Stimulated activated CD8-positive, alpha-beta memory T cell treated with anti-CD3 and anti-CD28 coated beads, Interleukin-2, amount 100 ng/mL, for 1 hour (primary cell): ENCODE measurements around the gene GRAMD1C.
"Not testable (repeated sequence)": the region's sequence is repeated elsewhere in the genome, so short reads cannot be mapped to it uniquely, and the experiment has no call there.

Experiments
- DNase-seq, 2 donors: peaks; one replicate each; pipeline ENCODE4 v3.0.0-alpha.2; 2020; ENCODE audit warnings: low read depth in 2 of 2

The GRAMD1C gene

GRCh38 chr3:113838631-113839209, at the start of gene GRAMD1C:
TSS of gene GRAMD1C (plus strand) at chr3:113838788. CDS start at chr3:113838910, 122 bp downstream.
- peak; percentile 65 to 76 for DNase-seq

DNA sequence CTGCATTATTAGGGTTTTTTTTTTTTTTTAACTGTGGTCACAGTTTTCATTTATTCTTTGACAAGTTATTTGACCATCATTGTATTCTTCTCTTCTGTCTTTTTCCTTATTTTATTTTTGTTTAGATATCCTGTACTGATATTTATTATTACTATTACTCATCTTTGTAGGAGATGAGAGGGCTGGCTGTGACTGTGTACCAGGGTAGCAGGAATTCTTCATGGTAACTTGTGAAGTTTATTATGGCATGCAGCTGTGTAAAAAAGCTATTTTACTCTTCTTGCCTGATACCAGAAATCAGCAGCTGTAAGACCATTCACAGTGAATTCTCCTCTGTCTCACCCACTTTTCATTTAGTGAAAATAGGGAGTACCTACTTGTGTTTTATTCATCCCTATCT, 47.2 kb upstream of the GRAMD1C start:
- DNase-seq, result no peak

DNA sequence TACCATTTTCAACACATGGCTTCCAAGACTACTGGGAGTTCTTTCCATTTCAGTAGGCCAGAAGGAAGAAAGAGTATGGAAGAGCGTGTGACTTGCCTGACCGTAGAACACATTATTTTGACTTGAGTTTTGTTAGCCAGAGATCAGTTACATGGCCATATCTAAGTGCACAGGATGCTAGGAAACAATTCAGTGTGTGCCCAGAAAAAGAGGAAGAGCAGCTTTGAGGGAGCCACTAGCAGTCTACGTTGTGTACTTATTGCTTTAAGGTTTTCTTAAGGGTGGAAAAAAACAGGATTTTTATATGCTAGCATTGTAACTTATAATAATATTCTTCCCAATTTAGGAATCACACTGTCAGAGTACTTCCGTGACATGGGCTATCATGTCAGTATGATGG, 44.1 kb upstream of the GRAMD1C start:
- DNase-seq, result no peak

DNA sequence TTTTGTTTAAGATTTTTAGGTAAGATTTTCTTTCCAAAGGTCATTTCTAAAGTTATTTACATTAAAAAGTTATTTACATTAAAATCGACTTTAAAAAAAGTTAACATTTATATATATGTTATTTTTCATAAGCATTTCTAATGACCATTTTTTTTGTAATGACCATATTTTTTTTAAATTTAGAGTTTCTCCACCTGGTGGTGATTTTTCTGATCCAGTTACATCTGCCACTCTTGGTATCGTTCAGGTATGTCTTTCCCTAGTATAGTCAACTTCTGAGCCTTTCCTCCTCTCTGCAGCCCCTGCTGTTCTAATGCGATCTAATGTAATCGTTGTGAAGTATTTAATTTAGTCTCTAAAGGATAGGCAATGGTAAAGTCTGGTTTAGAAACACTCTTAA, 42.9 kb upstream of the GRAMD1C start:
- no peak for DNase-seq

DNA sequence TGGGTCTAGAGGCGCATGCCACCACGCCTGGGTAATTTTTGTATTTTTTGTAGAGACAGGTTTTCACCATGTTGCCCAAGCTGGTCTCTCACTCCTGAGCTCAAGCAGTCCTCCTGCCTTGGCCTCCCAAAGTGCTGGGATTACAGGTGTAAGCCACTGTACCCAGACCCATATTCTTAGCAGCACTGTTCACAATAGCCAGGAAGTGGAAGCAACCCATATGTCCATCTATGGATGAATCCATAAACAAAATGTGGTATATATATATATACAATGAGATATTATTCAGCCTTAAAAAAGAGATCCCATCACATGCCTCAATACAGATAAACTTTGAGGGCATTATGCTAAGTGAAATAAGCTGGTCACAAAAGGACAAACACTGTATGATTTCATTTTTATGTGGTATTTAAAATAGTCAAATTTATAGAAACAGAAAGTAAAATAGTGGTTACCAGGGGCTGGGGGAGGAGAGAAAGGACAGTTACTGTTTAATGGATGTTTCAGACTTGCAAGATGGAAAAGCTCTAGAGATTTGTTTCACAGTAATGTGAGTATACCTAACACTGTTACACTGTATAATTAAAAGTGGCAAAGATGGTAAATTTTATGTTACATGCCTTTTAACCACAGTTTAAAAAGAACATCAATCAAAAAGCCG, 35.7 kb upstream of the GRAMD1C start:
- DNase-seq, result no peak

- DNase-seq, result no peak
Measured at GRCh38 chr3:113804661-113805060, 33.9 kb upstream of the GRAMD1C start.

GRCh38 chr3:113805249-113805648, 33.3 kb upstream of the GRAMD1C start:
- DNase-seq, result no peak

DNA sequence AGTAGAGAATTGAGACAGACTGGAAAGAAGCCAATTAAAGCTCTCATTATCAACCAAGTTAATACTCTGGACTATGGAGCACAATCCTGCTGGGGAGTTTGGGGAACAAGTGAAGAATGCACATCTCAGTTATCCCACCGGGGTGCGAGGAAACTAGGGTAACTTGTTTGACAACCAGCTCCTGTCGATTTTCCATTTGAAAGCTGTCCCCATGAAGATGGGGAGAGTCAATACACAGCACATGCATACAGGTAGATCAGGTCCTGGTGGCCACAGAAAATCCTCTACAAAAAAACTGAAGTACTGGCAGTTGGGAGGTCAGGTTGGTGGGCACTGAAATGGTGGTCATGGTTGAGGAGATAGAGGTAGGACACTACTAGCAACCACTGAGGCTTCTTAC, 25.7 kb upstream of the GRAMD1C start:
- no peak for DNase-seq

DNA sequence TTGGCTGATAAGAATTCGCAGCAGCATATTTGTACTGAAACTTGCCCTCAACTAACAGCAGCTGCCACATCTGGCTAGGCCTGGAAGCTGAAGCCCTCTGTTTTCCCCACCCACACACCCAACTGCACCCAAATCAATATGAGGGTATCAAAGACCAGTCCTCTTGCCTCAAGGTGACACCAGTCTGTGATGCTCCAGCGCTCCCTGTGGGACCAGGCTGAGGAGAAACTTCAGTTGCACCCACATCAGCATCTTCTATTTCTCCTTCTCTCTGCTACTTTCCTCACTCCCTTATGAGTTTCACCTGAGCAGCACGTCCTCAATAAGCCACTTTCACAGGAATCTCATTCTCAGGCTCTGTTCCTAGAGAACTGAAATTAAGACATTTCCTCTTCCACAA, 18.7 kb upstream of the GRAMD1C start:
- DNase-seq, result no peak

DNA sequence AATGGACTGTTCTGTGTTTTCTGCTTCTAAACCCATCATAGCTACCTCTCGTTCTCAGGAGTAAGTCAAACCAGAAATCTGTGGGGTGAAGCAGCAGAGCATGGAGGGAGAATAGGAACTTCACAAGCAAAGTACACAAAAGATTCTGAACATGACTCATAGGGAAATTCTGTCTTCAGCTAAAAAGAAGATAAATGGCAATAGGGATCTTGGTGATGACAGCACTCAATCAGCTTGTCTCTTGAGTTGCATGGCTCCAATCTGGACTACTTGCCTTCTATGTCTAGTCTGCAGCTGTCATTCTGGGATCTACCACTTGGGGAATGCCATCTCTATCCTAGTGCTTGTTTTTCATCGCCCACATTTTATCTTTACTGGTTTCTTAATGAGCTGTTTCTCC, 13.5 kb upstream of the GRAMD1C start:
- DNase-seq, result no peak

- DNase-seq, result no peak
Measured at GRCh38 chr3:113828600-113828999, 10.0 kb upstream of the GRAMD1C start.

DNA sequence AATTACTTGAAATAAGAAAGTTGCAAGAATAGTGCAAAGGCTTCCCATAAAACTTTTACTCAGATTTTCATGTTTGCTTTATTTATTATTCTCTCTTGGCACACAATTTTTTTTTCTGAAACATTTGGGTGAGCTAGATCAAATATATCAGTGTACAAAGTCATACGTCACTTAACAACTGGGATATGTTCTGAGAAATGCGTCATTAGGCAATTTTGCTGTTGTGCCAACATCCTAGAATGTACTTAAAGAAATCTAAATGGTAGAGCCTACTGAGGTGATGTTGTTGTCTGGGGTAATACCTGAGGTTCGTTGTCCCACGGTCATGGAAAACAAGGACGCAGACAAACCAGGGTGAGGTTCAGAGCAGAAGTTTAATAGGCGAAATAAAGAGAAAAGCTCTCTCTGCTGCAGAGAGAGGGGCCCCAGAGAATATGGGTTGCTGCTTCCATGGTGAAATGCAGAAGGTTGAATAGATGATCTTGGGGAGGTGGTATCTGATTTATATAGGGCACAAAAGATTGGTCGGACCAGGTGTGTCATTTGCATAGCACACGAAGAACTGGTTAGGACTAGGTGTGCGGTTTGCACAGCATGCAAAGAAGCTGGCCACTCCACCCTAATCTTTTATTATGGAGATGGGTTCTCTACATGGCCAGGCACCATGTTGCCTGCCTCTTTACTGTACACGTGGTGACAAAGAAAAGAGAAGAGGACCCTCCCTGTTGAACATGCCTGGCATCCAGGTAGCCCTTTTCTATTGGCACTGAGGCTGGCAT, 8.8 kb upstream of the GRAMD1C start:
- no peak for DNase-seq

DNA sequence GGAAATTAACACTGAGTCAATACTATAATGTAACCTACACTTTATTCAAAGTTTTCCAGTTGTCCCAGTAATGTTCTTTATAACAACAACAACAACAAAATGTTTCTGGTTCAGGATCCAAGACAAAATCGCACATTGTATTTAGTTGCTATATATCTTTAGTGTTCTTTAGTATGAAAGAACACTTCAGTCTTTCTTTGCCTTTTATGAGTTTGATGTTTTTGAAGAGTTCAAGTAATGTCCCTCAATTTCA, 7.6 kb upstream of the GRAMD1C start:
- no peak for DNase-seq

GRCh38 chr3:113832477-113833164, 6.0 kb upstream of the GRAMD1C start:
- DNase-seq, result no peak

- no peak for DNase-seq
Measured at GRCh38 chr3:113834983-113835382, 3.6 kb upstream of the GRAMD1C start.

DNA sequence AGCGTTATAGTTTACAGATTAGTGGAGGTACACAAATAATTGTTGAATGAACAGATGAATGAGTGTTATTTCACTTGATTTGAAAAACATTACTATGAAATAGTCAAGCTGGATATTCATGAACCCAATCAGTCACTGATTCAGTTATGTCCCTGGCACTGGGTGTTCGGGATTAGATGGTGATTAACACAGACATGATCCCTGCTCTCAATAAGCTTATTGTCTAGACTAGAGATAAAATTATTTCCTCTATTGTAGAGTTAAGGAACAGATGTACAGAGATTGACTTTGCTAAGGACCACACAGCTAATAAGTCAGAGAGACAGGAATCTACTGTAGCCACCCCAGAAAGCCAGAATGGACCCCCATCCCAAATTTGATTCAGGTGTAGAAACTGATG, 963 bp downstream of the GRAMD1C start:
- no peak for DNase-seq

DNA sequence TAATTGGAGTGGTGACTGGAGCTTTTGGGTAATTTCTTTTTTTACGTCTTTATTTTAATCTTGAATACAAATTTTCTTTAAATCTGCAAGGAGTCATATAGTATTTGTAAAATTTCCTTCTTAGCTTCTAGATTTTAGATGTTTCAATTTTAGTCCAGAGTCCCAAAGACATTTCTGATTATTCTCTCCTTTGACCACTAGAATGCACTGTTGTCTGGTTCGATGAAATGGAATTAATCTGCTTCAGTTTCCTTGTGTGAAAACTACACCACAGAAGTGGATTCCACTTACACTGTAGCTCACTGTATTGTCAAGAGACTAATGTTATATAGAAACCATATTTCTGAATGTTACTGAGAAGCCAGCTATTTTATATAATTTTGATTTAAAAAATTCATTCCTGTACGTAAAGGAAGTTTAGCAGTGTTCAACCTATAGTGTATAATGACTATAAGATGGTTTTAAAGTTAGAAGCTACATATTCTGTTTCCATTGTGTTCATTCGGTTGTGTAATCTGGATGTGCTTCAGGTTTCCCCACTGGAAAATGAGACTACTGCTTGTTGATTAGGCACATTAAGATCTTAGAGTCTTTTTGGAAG, 6.1 kb downstream of the GRAMD1C start:
- DNase-seq, result no peak

DNA sequence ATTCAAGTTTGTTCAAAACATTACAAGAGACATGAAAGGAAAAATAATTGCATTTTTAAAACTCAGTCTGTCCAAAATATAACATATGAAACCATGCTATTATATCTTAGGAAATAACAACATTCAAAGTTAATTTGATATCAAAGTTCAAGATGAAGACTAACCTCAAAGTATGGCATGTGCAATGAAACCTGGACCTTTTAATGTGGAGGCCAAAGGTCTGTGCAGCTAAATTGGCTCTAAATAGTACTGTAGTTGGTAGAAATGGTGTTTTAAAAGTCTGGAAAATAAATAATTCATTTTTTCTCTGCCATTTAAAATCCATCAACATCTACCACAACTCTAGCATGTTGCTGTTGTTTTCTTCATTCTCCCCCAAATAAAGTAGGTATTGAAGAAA, 8.7 kb downstream of the GRAMD1C start:
- no peak for DNase-seq

- DNase-seq, result no peak
Measured at GRCh38 chr3:113847664-113848461, 9.3 kb downstream of the GRAMD1C start.

GRCh38 chr3:113849071-113849470, 10.5 kb downstream of the GRAMD1C start:
- DNase-seq, result not testable (repeated sequence)

DNA sequence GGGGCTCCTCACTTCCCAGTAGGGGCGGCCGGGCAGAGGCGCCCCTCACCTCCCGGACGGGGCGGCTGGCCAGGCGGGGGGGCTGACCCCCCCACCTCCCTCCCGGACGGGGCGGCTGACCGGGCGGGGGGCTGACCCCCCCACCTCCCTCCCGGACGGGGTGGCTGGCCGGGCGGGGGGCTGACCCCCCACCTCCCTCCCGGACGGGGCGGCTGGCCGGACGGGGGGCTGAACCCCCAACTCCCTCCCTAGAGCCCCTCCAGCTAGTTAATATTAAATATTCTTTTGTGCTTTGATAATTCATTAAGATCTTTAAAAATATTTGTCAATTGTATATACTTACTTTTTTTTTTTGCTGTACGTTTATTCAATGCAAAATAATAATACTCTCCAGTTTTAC, 11.3 kb downstream of the GRAMD1C start:
- not testable (repeated sequence) for DNase-seq

- not testable (repeated sequence) for DNase-seq
Measured at GRCh38 chr3:113850391-113850790, 11.8 kb downstream of the GRAMD1C start.
